ENCODE results near the gene PTPN23. TPM values are rescaled to one million over a fixed set of nuclear protein-coding genes. Genes with fewer than 3 reads are reported as not detected.

PTPN23 gene
- total and polyA plus RNA-seq, 9 of the 15 experiments (the other 6 are each of a cell fraction or from before 2014, with no cell fraction given), result 0.41 to 58.7 (median 7.2) TPM

- no peak; the same call in 1 of the 2 replicates for TF ChIP-seq MYBL2 (IDR thresholded peaks at IDR 0.05; ENCODE audit: low read depth)
- no peak for TF ChIP-seq MYBL2 (CRISPR knock-in tag; IDR thresholded peaks at IDR 0.05; ENCODE audit: borderline replicate concordance)
- no peak for TF ChIP-seq RFX5 (IDR thresholded peaks at IDR 0.05; ENCODE audit: low read depth, low read length)
- TF ChIP-seq BRF1 (IDR thresholded peaks at IDR 0.05; ENCODE audit: borderline replicate concordance, extremely low read depth, insufficient read length), result no peak
- no peak for TF ChIP-seq ZC3H11A (IDR thresholded peaks at IDR 0.05; ENCODE audit: low read depth, low read length)
- peak; percentile 51 for TF ChIP-seq MBD2 (IDR thresholded peaks at IDR 0.05; ENCODE audit: borderline replicate concordance, low read depth)
- no peak for TF ChIP-seq DDX20 (tag; IDR thresholded peaks at IDR 0.05; ENCODE audit: low read depth)
- no peak for TF ChIP-seq BACH1 (tag; IDR thresholded peaks at IDR 0.05)
- TF ChIP-seq TGIF2 (CRISPR knock-in tag; IDR thresholded peaks at IDR 0.05), result no peak
- no peak for TF ChIP-seq HLTF (IDR thresholded peaks at IDR 0.05)
- TF ChIP-seq, protein P1, sequence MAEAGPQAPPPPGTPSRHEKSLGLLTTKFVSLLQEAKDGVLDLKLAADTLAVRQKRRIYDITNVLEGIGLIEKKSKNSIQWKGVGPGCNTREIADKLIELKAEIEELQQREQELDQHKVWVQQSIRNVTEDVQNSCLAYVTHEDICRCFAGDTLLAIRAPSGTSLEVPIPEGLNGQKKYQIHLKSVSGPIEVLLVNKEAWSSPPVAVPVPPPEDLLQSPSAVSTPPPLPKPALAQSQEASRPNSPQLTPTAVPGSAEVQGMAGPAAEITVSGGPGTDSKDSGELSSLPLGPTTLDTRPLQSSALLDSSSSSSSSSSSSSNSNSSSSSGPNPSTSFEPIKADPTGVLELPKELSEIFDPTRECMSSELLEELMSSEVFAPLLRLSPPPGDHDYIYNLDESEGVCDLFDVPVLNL (CRISPR knock-in tag; IDR thresholded peaks at IDR 0.05; ENCODE audit: low read depth), result no peak
- TF ChIP-seq ZNF583 (CRISPR knock-in tag; IDR thresholded peaks at IDR 0.05), result no peak; the same call in 1 of the 2 replicates
- TF ChIP-seq, protein P2, sequence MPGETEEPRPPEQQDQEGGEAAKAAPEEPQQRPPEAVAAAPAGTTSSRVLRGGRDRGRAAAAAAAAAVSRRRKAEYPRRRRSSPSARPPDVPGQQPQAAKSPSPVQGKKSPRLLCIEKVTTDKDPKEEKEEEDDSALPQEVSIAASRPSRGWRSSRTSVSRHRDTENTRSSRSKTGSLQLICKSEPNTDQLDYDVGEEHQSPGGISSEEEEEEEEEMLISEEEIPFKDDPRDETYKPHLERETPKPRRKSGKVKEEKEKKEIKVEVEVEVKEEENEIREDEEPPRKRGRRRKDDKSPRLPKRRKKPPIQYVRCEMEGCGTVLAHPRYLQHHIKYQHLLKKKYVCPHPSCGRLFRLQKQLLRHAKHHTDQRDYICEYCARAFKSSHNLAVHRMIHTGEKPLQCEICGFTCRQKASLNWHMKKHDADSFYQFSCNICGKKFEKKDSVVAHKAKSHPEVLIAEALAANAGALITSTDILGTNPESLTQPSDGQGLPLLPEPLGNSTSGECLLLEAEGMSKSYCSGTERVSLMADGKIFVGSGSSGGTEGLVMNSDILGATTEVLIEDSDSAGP (CRISPR knock-in tag; IDR thresholded peaks at IDR 0.05), result no peak
- TF ChIP-seq COPS2 (conservative IDR thresholded peaks at IDR 0.05), result no peak
- no peak; the same call in 1 of the 2 replicates for TF ChIP-seq KAT7 (CRISPR knock-in tag; IDR thresholded peaks at IDR 0.05; ENCODE audit: borderline replicate concordance)
- TF ChIP-seq SP1 (CRISPR knock-in tag; IDR thresholded peaks at IDR 0.05), result peak; percentile 68
- TF ChIP-seq, protein P3, sequence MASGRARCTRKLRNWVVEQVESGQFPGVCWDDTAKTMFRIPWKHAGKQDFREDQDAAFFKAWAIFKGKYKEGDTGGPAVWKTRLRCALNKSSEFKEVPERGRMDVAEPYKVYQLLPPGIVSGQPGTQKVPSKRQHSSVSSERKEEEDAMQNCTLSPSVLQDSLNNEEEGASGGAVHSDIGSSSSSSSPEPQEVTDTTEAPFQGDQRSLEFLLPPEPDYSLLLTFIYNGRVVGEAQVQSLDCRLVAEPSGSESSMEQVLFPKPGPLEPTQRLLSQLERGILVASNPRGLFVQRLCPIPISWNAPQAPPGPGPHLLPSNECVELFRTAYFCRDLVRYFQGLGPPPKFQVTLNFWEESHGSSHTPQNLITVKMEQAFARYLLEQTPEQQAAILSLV (tag; IDR thresholded peaks at IDR 0.05), result peak; percentile 57; the same call in 1 of the 2 replicates
- TF ChIP-seq ZNF280A (IDR thresholded peaks at IDR 0.05; ENCODE audit: low read depth, partially characterized antibody), result no peak
- TF ChIP-seq ZNF586 (CRISPR knock-in tag; conservative IDR thresholded peaks at IDR 0.05), result no peak
- TF ChIP-seq ZNF717 (CRISPR knock-in tag; IDR thresholded peaks at IDR 0.05), result no peak
- peak; percentile 46; the same call in 1 of the 2 replicates for TF ChIP-seq CBFB (CRISPR knock-in tag; IDR thresholded peaks at IDR 0.05)
- no peak for TF ChIP-seq MIER1 (IDR thresholded peaks at IDR 0.05; ENCODE audit: low read depth)
- TF ChIP-seq HMGN3 (IDR thresholded peaks at IDR 0.05; ENCODE audit: borderline replicate concordance, extremely low read depth, insufficient read length, low read depth, low read length), result peak; percentile 90
- peak in 1 of 2 experiments; percentile 54; a peak in 2 of 4 replicates for TF ChIP-seq TRIM24 (IDR thresholded peaks at IDR 0.05)
Observed at GRCh38 chr3:47347217-47347801, 33.5 kb upstream of the PTPN23 start (continued).
